Muscle of leg (tissue), 11 donors: ENCODE measurements around the gene ADPGK. TPM values are rescaled to one million over a fixed set of nuclear protein-coding genes. Genes with fewer than 3 reads are reported as not detected.

Experiments
- DNase-seq: peaks from one replicate; pipeline ENCODE4 v3.0.0; 2013
- H3K27ac ChIP-seq: one replicate; pipeline ENCODE4 v1.5.1; 2013; ENCODE audit warnings: mild to moderate bottlenecking, low read length, control low read depth
- H3K27me3 ChIP-seq: one replicate; pipeline ENCODE4 v1.6.1; 2013; ENCODE audit warnings: low read length; ENCODE audit not compliant: control insufficient read depth, insufficient read depth
- H3K36me3 ChIP-seq: one replicate; pipeline ENCODE4 v1.6.1; 2013; ENCODE audit warnings: low read length; ENCODE audit not compliant: control insufficient read depth, insufficient read depth
- H3K4me1 ChIP-seq: one replicate; pipeline ENCODE4 v1.6.1; 2013; ENCODE audit warnings: low read length; ENCODE audit not compliant: control insufficient read depth, insufficient read depth
- H3K4me3 ChIP-seq: one replicate; pipeline ENCODE4 v1.5.1; 2013; ENCODE audit warnings: low read length, control low read depth
- H3K9me3 ChIP-seq: replicated peaks from 2 replicates; pipeline ENCODE4 v1.6.1; 2013; ENCODE audit warnings: low read depth, low read length; ENCODE audit not compliant: control insufficient read depth
- WGBS: methylation state at CpG from one replicate; pipeline ENCODE4 v1.1.5; 2013; ENCODE audit warnings: missing lambda C conversion rate; ENCODE audit not compliant: insufficient coverage; 5-methylcytosine and 5-hydroxymethylcytosine counted together
- polyA plus RNA-seq, 8 donors: library from polyadenylated mRNA; unstranded; fragments of 120-200 nt; gene quantifications; one replicate each; pipeline versions ENCODE4 v1.2.1 to v1.2.3, GENCODE V29; 2013; ENCODE audit warnings: inconsistent platforms in 1 of 8, low replicate concordance in 1 of 8; ENCODE audit not compliant: insufficient read length in 8 of 8, insufficient read depth in 1 of 8
- total RNA-seq: library from RNA; stranded (reverse); fragments of 120-200 nt; gene quantifications from one replicate; pipeline ENCODE4 v1.2.4, GENCODE V29; 2013

The ADPGK gene
- total and polyA plus RNA-seq, 9 donors = 29.7 to 44.5 (median 36.3) TPM

- WGBS = 100% methylated on average over 1 of the region's 5 CpGs
- H3K4me3 ChIP-seq = no peak overlapping the region
- H3K36me3 ChIP-seq = peaks cover 41% of the 10 kb centered on the region
- no peaks in the 10 kb centered on the region for H3K9me3 ChIP-seq
- no peak overlapping the region for H3K27ac ChIP-seq
- no peaks in the 10 kb centered on the region for H3K4me1 ChIP-seq
- H3K27me3 ChIP-seq = no peaks in the 10 kb centered on the region
- DNase-seq = no peak
These were observed 22.8 kb downstream of the ADPGK start for GRCh38 chr15:72760590-72761260.

- H3K27ac ChIP-seq = no peak overlapping the region
- WGBS = no CpG with 5 or more reads among the region's 3 CpGs
- no peak overlapping the region for H3K4me3 ChIP-seq
- H3K27me3 ChIP-seq = no peaks in the 10 kb centered on the region
- DNase-seq = no peak
- H3K4me1 ChIP-seq = no peaks in the 10 kb centered on the region
- H3K9me3 ChIP-seq = no peaks in the 10 kb centered on the region
- peaks cover 54% of the 10 kb centered on the region for H3K36me3 ChIP-seq
These were observed 25.4 kb downstream of the ADPGK start for GRCh38 chr15:72758182-72758581.

GRCh38 chr15:72754096-72754495 lies 29.5 kb downstream of the ADPGK start:
- no peak for DNase-seq
- Histone ChIP-seq H3K36me3 (peaks cover 57% of the 10 kb centered on the region), H3K27me3 (no peaks in the 10 kb centered on the region), H3K9me3 (no peaks in the 10 kb centered on the region), H3K4me1 (no peaks in the 10 kb centered on the region), H3K4me3 (no peak overlapping the region), H3K27ac (no peak overlapping the region)
- WGBS = no CpG with 5 or more reads among the region's 6 CpGs

- Histone ChIP-seq H3K9me3 (no peaks in the 10 kb centered on the region), H3K4me1 (no peaks in the 10 kb centered on the region), H3K27me3 (no peaks in the 10 kb centered on the region), H3K4me3 (no peak overlapping the region), H3K27ac (no peak overlapping the region), H3K36me3 (peaks cover 42% of the 10 kb centered on the region)
- 77% methylated on average over 2 of the region's 9 CpGs for WGBS
- DNase-seq = peak; percentile 56
These were observed 31.7 kb downstream of the ADPGK start for GRCh38 chr15:72751751-72752455.

- Histone ChIP-seq H3K4me1 (no peaks in the 10 kb centered on the region), H3K4me3 (no peak overlapping the region), H3K36me3 (peaks cover 22% of the 10 kb centered on the region), H3K27ac (no peak overlapping the region), H3K9me3 (no peaks in the 10 kb centered on the region), H3K27me3 (no peaks in the 10 kb centered on the region)
- 100% methylated on average over 1 of the region's 2 CpGs for WGBS
- DNase-seq = no peak
These were observed 33.9 kb downstream of the ADPGK start for GRCh38 chr15:72749700-72750099.

GRCh38 chr15:72740219-72740618 lies 43.3 kb downstream of the ADPGK start:
- WGBS = no CpG with 5 or more reads among the region's 1 CpG
- Histone ChIP-seq H3K36me3 (peaks cover 32% of the 10 kb centered on the region), H3K27ac (no peak overlapping the region), H3K4me3 (no peak overlapping the region), H3K9me3 (no peaks in the 10 kb centered on the region), H3K27me3 (no peaks in the 10 kb centered on the region), H3K4me1 (no peaks in the 10 kb centered on the region)
- DNase-seq = peak; percentile 6

GRCh38 chr15:72737723-72738122 lies 45.8 kb downstream of the ADPGK start:
- no peaks in the 10 kb centered on the region for H3K27me3 ChIP-seq
- peaks cover 40% of the 10 kb centered on the region for H3K36me3 ChIP-seq
- H3K4me1 ChIP-seq = no peaks in the 10 kb centered on the region
- no peaks in the 10 kb centered on the region for H3K9me3 ChIP-seq
- WGBS = no CpG with 5 or more reads among the region's 1 CpG
- no peak for DNase-seq
- no peak overlapping the region for H3K27ac ChIP-seq
- H3K4me3 ChIP-seq = no peak overlapping the region

- no CpG with 5 or more reads among the region's 3 CpGs for WGBS
- peaks cover 43% of the 10 kb centered on the region for H3K36me3 ChIP-seq
- no peak overlapping the region for H3K27ac ChIP-seq
- H3K4me1 ChIP-seq = no peaks in the 10 kb centered on the region
- DNase-seq = no peak
- no peaks in the 10 kb centered on the region for H3K9me3 ChIP-seq
- no peak overlapping the region for H3K4me3 ChIP-seq
- H3K27me3 ChIP-seq = no peaks in the 10 kb centered on the region
These were observed 46.5 kb downstream of the ADPGK start for GRCh38 chr15:72737061-72737460.

GRCh38 chr15:72735111-72735510 lies 48.4 kb downstream of the ADPGK start:
- 94% methylated on average over 2 of the region's 2 CpGs for WGBS
- Histone ChIP-seq H3K27me3 (no peaks in the 10 kb centered on the region), H3K4me3 (no peak overlapping the region), H3K27ac (no peak overlapping the region), H3K36me3 (peaks cover 51% of the 10 kb centered on the region), H3K9me3 (no peaks in the 10 kb centered on the region), H3K4me1 (no peaks in the 10 kb centered on the region)
- DNase-seq = peak; percentile 2

- Histone ChIP-seq H3K36me3 (peaks cover 45% of the 10 kb centered on the region), H3K4me1 (no peaks in the 10 kb centered on the region), H3K27me3 (no peaks in the 10 kb centered on the region), H3K4me3 (no peak overlapping the region), H3K27ac (no peak overlapping the region), H3K9me3 (no peaks in the 10 kb centered on the region)
- DNase-seq = no peak
- whole genome bisulfite sequencing = 97% methylated on average over 2 of the region's 2 CpGs
These were observed 49.4 kb downstream of the ADPGK start for GRCh38 chr15:72733941-72734738.
